ENCODE measurements around the gene TMPRSS11E.
"Not testable (repeated sequence)": the region's sequence is repeated elsewhere in the genome, so short reads cannot be mapped to it uniquely, and the experiment has no call there.

Gene TMPRSS11E

GRCh38 chr4:68462691-68463090 lies 15.4 kb downstream of the TMPRSS11E start:
- no peak for DNase-seq

- DNase-seq: no peak
Measured at GRCh38 chr4:68463796-68464195, 16.5 kb downstream of the TMPRSS11E start.

- DNase-seq: no peak
Measured at GRCh38 chr4:68465058-68465457, 17.8 kb downstream of the TMPRSS11E start.

- DNase-seq: no peak
Measured at GRCh38 chr4:68466185-68466584, 18.9 kb downstream of the TMPRSS11E start.

- DNase-seq: no peak
Measured at GRCh38 chr4:68466751-68467150, 19.5 kb downstream of the TMPRSS11E start.

- DNase-seq: no peak
Measured at GRCh38 chr4:68469482-68469881, 22.2 kb downstream of the TMPRSS11E start.

- DNase-seq: no peak
Measured at GRCh38 chr4:68476191-68476590, 28.9 kb downstream of the TMPRSS11E start.

- no peak for DNase-seq
Measured at GRCh38 chr4:68489338-68489737, 42.1 kb downstream of the TMPRSS11E start.

GRCh38 chr4:68490826-68491457 lies 43.7 kb downstream of the TMPRSS11E start:
- no peak for DNase-seq

GRCh38 chr4:68494688-68495087 lies 47.4 kb downstream of the TMPRSS11E start:
- no peak for DNase-seq

- DNase-seq: peak; percentile 63 to 64
Measured at GRCh38 chr4:68498413-68499007, 51.2 kb downstream of the TMPRSS11E start.

GRCh38 chr4:68499021-68499420 lies 51.8 kb downstream of the TMPRSS11E start:
- no peak for DNase-seq

- not testable (repeated sequence) for DNase-seq
Measured at GRCh38 chr4:68503462-68503861, 56.2 kb downstream of the TMPRSS11E start.

GRCh38 chr4:68504836-68505235 lies 57.6 kb downstream of the TMPRSS11E start:
- not testable (repeated sequence) for DNase-seq

GRCh38 chr4:68505452-68505851 lies 58.2 kb downstream of the TMPRSS11E start:
- not testable (repeated sequence) for DNase-seq

- DNase-seq: no peak
Measured at GRCh38 chr4:68518889-68519288, 71.6 kb downstream of the TMPRSS11E start.

GRCh38 chr4:68520985-68521384 lies 73.7 kb downstream of the TMPRSS11E start:
- no peak for DNase-seq

- DNase-seq: not testable (repeated sequence)
Measured at GRCh38 chr4:68522232-68522631, 75.0 kb downstream of the TMPRSS11E start.

- DNase-seq: no peak
Measured at GRCh38 chr4:68535974-68536373, 88.7 kb downstream of the TMPRSS11E start.

GRCh38 chr4:68536375-68536774 lies 89.1 kb downstream of the TMPRSS11E start:
- no peak for DNase-seq

- not testable (repeated sequence) for DNase-seq
Measured at GRCh38 chr4:68542742-68543141, 95.5 kb downstream of the TMPRSS11E start.

All from stimulated activated CD4-positive, alpha-beta T cell treated with anti-CD3 and anti-CD28 coated beads, Interleukin-2, amount 100 ng/mL, for 24 hours (primary cell).